Erythroblast (primary cell): ENCODE results near the gene SLC2A5.
"Not testable (repeated sequence)": the region's sequence is repeated elsewhere in the genome, so short reads cannot be mapped to it uniquely, and the experiment has no call there.

ENCODE experiments used
- DNase-seq, 2 experiments: peaks; one replicate each; lab custom pipeline; 2025; lab: John Stamatoyannopoulos, UW
- GATA1 ChIP-seq: IDR thresholded peaks from 2 replicates; pipeline ENCODE4 v1.6.1; 2011; ENCODE audit warnings: low read depth, mild to moderate bottlenecking, control low read depth, low read length, moderate library complexity
- POLR2A ChIP-seq: IDR thresholded peaks from 2 replicates; pipeline ENCODE4 v1.6.1; 2011; ENCODE audit warnings: mild to moderate bottlenecking, low read length

SLC2A5 gene

DNA sequence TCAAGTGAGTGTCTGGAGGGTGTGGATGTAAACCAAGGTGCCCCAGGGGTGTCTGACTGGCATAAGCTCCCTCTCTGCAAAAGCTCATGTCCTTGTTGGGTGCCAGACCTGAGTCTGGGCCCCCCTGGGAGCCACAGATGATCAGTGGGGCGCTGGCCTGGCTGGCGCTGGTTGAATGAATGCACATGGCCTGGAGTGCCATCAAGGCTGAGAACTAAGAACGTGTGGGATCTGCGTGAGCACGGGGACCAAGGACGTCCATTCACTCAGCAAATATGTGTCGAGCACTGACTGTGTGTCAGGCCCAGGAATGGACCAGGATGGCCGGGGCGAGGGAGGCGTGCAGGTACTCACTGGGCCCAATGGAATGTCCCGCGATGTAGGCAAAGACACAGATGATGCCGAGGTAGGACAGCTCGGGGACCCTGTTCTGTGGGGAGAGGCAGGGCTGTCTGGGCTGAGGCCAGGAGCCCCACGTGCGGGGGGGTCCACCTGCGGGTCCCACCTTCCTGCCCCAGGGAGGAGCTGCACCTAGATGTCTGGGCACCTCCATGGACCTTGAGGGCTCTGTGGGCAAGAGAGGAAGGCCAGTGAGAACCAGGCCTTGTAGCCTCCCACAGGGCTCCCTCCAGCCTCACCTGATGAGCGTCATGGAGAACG, 62.3 kb downstream of the SLC2A5 start:
- no peak for TF ChIP-seq POLR2A
- no peak for TF ChIP-seq GATA1

DNA sequence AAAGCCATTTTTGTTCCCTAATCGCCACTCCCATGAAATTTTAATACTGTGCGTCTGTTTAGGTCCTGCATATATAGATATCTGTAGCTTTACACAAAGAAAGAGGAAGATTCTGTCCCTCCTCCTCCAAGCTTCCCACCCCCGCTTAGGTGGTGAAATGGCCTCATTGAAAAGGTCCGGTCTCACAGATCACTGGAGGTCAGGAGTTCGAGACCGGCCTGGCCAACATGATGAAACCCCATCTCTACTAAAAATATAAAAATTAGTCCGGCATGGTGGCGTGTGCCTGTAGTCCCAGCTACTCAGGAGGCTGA, 64.1 kb downstream of the SLC2A5 start:
- DNase-seq = no peak
- TF ChIP-seq POLR2A (no peak), GATA1 (no peak)

More for the DNA sequence above, 62.3 kb downstream of the SLC2A5 start:
- DNase-seq = no peak

DNA sequence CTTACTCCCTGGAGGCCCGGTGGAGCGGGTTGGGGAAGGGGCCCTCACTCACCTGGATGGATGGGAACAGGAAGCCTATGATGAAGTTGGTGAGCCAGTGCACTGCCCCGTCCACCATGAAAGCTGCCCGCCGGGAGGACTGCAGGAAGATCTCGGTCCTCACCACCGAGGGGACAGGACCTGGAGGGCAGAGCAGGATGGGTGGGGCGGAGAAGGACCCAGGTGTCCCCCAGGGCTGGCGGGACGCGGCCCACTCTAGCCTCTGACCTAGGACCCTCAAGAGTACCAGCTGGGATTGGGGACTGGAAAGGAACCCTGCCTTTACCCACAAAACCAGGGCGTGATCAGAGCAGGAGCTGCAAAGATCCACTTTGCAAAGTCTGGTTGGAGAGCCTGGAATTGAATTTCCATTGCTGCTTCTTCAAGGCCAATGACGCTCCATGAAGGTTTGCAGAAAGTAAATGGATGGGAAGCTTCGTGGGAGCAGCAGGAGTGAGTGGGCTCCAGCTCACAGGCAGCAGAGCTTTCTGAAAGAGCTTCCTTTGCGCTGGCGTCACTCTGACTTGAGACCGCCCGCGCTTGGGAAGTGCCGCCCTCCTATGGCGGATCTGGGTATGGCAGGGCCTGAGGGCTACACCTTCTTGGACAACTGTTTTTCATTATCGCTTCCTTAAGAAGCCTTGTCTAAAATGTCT, 64.6 kb downstream of the SLC2A5 start:
- peak; percentile 54 to 74 for DNase-seq
- TF ChIP-seq GATA1 = no peak
- no peak for TF ChIP-seq POLR2A

DNA sequence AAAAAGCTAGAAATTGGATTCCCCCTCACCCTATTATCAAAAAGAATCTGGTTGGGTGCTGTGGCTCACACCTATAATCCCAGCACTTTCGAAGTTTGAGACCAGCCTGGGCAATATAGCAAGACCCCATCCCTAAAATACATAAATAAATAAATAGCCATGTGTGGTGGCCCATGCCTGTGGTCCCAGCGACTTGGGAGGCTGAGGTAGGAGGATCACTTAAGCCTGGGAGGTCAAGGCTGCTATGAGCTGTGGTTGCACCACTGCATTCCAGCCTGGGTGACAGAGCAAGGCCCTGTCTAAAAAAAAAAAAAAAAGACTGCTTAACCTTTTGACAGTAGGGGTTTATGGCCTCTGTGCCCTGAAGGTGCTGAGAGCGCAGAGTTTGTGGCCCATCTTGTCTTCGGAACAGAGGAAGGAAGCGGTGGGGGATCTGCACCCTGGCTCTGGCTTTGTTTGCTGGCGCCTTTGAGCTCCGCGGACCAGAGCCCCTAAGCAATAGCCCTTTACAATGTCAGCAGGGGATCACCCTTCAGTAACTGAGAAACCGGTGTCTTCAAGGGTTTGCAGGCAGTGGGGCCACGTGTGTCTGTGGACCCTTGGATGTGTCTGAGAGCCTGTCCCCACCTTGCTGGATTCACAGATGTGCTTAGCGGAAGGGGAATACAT, 65.3 kb downstream of the SLC2A5 start:
- no peak for DNase-seq
- TF ChIP-seq POLR2A (no peak), GATA1 (no peak)

DNA sequence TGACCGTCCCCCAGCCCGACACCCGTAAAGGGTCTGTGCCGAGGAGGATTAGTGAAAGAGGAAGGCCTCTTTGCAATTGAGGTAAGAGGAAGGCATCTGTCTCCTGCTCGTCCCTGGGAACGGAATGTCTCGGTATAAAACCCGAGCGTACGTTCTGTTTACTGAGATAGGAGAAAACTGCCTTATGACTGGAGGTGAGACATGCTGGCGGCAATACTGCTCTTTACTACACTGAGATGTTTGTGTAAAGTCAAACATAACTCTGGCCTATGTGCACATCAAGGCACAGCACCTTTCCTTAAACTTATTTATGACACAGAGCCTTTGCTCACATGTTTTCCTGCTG, 67.2 kb downstream of the SLC2A5 start:
- not testable (repeated sequence) for DNase-seq

DNA sequence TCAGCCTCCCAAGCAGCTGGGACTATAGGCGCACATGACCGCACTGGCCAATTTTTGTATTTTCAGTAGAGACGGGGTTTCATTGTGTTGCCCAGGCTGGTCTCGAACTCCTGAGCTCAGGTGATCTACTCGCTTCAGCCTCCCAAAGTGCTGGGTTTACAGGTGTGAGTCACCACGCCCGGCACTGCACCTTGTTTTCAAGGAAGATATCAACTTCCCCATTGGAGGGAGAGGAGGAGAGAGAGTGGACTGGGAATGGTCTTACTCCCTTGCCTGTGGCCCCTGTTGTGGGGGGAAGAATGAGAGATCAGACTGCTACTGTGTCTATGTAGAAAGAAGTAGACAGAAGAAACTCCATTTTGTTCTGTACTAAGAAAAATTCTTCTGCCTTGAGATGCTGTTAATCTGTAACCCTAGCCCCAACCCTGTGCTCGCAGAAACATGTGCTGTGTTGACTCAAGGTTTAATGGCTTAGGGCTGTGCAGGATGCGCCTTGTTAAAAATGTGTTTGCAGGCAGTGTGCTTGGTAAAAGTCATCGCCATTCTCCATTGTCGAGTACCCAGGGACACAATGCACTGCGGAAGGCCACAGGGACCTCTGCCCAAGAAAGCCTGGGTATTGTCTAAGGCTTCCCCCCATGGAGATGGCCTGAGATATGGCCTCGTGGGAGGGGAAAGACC, 67.8 kb downstream of the SLC2A5 start:
- DNase-seq = not testable (repeated sequence)

DNA sequence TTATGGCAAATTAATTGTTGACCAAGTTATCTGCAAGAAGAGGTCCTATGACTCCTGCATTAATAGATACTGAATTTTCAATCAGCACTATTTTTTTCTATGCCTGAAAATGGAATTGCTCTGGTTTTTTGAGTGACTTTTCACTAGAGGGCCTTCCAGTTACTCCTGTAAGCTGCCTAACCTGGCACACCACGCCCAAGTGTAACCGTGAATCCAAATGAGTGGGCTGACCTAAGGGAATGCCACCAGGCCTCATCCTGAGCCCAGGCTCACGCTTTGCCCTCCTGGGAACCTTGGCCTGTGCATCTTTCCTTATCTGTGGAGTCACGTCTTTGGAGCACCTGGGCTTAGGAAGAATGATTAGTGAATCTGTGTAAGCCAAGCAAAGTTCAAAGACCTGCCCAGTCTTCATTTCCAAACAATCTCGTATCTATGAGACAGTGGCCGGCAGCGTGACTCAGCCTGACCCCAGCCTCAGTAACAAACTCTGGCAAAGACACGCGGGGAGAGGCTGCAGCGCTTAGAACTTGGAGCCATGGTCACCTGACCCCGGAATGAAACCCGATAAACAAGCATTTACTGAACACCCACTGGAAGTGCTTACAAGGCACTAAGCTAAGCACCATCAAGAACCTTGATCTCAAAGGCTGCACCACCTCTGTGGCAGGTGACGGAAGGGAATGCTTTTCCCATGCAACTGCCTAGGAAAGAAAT, 75.3 kb downstream of the SLC2A5 start:
- DNase-seq = not testable (repeated sequence)

DNA sequence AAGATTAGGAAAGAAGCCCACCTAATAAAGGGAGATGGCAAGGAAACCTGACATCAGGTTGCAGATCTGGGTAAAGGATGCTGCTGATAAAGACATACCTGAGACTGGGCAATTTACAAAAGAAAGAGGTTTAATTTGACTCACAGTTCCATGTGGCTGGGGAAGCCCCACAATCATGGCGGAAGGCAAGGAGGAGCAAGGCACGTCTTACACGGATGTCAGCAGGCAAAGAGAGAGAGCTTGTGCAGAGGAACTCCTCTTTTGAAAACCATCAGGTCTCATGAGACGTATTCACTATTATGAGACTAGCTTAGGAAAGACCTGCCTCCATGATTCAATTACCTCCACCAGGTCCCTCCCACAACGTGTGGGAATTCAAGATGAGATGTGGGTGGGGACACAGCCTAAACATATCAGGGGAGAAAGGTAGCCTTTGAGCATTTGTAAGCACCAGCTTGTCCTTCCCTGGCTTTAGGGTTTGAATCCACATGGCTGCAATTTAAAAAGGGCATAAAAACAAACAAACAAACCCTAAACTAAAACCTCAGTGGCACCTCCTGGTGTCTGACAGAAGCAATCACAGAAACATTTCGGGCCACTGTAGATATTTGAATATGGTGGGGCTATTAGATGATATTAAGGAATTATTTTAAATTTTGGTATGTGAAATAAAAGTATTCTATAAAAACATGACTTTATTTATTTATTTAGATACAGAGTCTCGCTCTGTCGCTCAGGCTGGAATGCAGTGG, 76.3 kb downstream of the SLC2A5 start:
- DNase-seq = peak in 1 of 2 experiments; percentile 5
- TF ChIP-seq POLR2A (no peak), GATA1 (no peak)

DNA sequence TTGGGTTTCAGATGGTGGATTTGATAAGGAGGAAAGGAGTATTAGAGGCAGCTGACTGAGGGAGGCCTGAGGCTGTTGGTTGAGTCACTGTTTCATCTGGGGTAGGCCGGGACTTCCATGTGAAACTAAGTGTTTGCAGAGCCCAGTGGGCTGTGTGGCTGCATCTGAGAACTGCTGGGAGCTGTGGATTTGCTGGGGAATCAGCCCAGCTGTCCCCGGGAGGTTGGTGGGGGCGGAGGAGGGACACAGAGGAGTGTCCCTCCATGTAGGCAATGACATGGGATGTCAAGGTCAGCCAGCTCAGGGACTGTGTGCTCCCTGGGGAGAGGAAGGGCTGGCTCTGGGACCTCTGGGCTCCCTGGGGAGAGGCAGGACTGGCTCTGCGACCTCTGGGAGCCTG, 79.6 kb downstream of the SLC2A5 start:
- TF ChIP-seq POLR2A (no peak), GATA1 (no peak)
- DNase-seq = no peak

DNA sequence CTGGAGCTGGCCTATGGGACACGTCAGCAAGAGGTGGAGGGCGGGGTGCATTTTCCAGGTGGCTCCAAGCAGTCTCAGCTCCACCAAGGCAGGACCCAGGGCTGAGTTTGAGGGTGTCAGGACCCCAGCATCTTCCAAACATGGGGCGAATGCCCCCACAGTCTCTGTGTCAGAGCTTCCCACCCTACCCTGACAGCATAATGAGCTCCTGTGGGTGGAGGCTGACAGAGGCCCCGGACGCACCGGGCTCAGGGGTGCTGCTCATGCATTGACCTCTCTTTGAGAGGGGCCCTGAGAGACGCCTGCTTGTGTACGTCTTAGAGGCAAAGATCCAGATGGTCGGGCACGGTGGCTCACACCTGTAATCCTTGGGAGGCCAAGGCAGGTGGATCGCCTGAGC, 80.4 kb downstream of the SLC2A5 start:
- DNase-seq = no peak
- no peak for TF ChIP-seq POLR2A
- TF ChIP-seq GATA1 = no peak

DNA sequence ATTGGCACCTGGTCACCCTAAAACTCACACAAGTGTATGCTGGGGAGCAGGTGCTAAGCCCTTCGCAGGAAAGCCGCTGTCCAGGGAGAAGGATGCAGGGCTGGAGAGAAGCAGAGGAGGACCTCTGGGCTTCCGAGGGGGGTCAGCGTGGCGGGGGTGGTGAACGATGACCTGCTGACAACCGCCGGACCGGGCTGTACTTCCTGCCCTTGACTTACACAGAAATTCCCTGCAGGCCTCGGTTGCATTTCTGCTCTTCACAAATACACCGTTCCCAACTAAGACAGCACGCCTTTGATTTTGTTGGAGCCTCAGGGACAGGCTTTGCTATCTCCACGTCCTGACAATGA, 80.8 kb downstream of the SLC2A5 start:
- TF ChIP-seq POLR2A = no peak
- DNase-seq = no peak

DNA sequence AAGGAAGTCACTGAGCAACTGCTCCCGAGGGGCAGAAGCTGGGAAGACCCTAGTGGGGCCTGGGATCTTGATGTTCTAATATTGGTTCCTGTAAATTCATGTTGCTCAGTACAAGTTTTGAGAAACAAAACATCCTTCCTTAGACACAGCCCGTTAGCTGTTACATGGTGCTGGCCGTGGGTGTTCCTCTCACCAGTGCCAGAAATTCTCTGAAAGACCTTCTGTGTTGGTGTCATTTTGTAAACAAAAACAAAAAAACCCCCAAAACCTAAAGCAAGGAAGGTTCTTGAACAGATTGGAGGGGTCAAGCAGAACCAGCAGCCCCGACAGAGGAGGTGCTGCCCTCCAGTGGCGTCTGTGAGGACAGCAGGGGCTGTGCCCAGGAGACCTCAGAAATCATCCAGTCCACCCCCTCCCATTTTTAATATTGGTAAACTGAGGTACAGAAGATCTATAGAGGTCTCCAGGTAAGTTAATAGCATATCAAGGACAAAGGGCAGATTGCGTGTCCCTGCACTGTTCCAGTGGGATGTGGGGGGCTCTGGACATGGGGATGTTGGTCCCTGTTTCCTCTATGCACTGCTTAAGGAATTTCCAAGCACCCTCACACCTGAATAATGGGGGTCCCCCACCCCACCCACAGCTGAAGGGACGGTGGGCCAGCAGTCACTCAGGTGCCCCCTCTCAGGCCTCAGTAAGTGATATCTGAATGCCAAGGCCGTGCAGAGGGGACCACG, 81.4 kb downstream of the SLC2A5 start:
- DNase-seq = peak; percentile 14 to 50
- no peak for TF ChIP-seq POLR2A
- TF ChIP-seq GATA1 = no peak

DNA sequence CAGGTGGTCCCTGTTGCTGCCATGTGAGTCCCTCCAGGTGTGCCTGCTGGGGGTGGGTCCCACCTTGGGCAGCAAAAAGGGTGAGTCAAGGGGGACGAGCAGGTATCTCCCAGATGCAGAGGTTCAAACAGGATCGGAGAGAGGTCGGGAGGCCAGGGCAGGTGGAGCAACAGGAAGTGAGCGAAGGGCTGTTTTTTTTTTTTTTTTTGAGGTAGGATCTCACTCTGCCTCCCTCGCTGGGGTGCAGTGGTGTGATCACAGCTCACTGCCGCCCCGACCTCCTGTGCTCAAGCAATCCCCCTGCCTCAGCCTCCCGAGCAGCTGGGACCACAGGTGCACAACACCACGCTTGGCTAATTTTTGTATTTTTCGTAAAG, 82.6 kb downstream of the SLC2A5 start:
- no peak for DNase-seq
- no peak for TF ChIP-seq GATA1
- TF ChIP-seq POLR2A = no peak
